GM12878 (cell line): ENCODE measurements around the gene PROCA1. TPM values are rescaled to one million over a fixed set of nuclear protein-coding genes. Genes with fewer than 3 reads are reported as not detected.

Experiments
- ATAC-seq: fragments of 200-7000 bp; cut with Tn5 transposase; 3 replicates; pipeline ENCODE4 v1.9.1; 2020; ENCODE audit warnings: mild to moderate bottlenecking, moderate library complexity
- BruUV-seq: library from RNA; stranded (reverse); fragments of 400-500 nt; replicated peaks from 2 replicates; lab custom pipeline; 2021; lab: Mats Ljungman, UMichigan
- CTCF ChIA-PET: fragments of 300-600 bp; sonication (Branson Sonifier 250); formaldehyde crosslinking; extraction: SDS; loops from one replicate; lab custom pipeline; 2021; ENCODE audit warnings: inconsistent platforms; lab: Yijun Ruan, JAX
- POLR2A ChIA-PET: fragments of 350-600 bp; formaldehyde crosslinking; extraction: SDS; loops from one replicate; lab custom pipeline; 2021; ENCODE audit warnings: inconsistent platforms; lab: Charles Lee
- RAD21 ChIA-PET: fragments of 300-600 bp; sonication (Branson Sonifier 250); formaldehyde crosslinking; loops from one replicate; lab custom pipeline; 2023; ENCODE audit warnings: antibody characterized with exemption; ENCODE audit not compliant: unreplicated experiment; lab: Charles Lee
- SMC1A ChIA-PET: fragments of 300-600 bp; sonication (Branson Sonifier 250); formaldehyde crosslinking; loops from one replicate; lab custom pipeline; 2023; ENCODE audit not compliant: unreplicated experiment, uncharacterized antibody; lab: Charles Lee
- DNase-seq: peaks from one replicate; pipeline ENCODE4 v3.0.0-alpha.2; 2011; ENCODE audit warnings: low read depth, low spot score
- FAIRE-seq: peaks from 3 replicates; lab custom pipeline; 2011; peaks lifted over from hg19 to GRCh38; lab: Jason Lieb, UNC
- H2AFZ ChIP-seq: 2 replicates; pipeline ENCODE4 v1.6.0; 2011; ENCODE audit warnings: low read depth, low read length, control low read depth; ENCODE audit not compliant: control insufficient read depth
- H3K27ac ChIP-seq: 2 replicates; pipeline ENCODE4 v1.5.1; 2011; ENCODE audit warnings: control low read depth; ENCODE audit not compliant: control insufficient read depth, insufficient read depth
- H3K27me3 ChIP-seq, 2 experiments: replicated peaks in 1 of 2; 2 replicates each; pipeline versions ENCODE4 v1.6.0 to v1.6.1; 2011; ENCODE audit warnings: low read length in 1 of 2; ENCODE audit not compliant: control insufficient read depth in 2 of 2, insufficient read depth in 2 of 2
- H3K36me3 ChIP-seq, 2 experiments: 2 replicates each; pipeline ENCODE4 v1.5.1; 2011; ENCODE audit warnings: low read length in 1 of 2; ENCODE audit not compliant: control insufficient read depth in 2 of 2, insufficient read depth in 2 of 2
- H3K4me1 ChIP-seq: 2 replicates; pipeline ENCODE4 v1.6.1; 2011; ENCODE audit warnings: mild to moderate bottlenecking, low read length, moderate library complexity, mixed read lengths; ENCODE audit not compliant: control insufficient read depth, insufficient read depth
- H3K4me2 ChIP-seq: 2 replicates; pipeline ENCODE4 v1.6.0; 2011; ENCODE audit warnings: control low read depth; ENCODE audit not compliant: control insufficient read depth, insufficient read depth
- H3K4me3 ChIP-seq: fragments of 200-600 bp; sonication (generic); 2 replicates; pipeline ENCODE4 v1.5.1; 2016
- H3K79me2 ChIP-seq: 2 replicates; pipeline ENCODE4 v1.6.0; 2011; ENCODE audit warnings: low read length; ENCODE audit not compliant: control insufficient read depth, insufficient read depth
- H3K9ac ChIP-seq: 2 replicates; pipeline ENCODE4 v1.8.0; 2011; ENCODE audit warnings: low read length, control low read depth, mixed read lengths; ENCODE audit not compliant: control insufficient read depth, insufficient read depth
- H3K9me3 ChIP-seq: replicated peaks from 3 replicates; pipeline ENCODE4 v1.5.1; 2011; ENCODE audit warnings: mild to moderate bottlenecking, low read length; ENCODE audit not compliant: control insufficient read depth, insufficient read depth
- H4K20me1 ChIP-seq: 2 replicates; pipeline ENCODE4 v1.6.0; 2011; ENCODE audit not compliant: control insufficient read depth, insufficient read depth
- EED ChIP-seq: sonication (generic); IDR thresholded peaks from 2 replicates; pipeline ENCODE4 v1.6.1; 2016; ENCODE audit warnings: antibody characterized with exemption, low read depth
- HDAC6 ChIP-seq: fragments of 200-600 bp; sonication (generic); IDR thresholded peaks from one replicate; pipeline ENCODE4 v1.8.0; 2017; ENCODE audit warnings: antibody characterized with exemption; ENCODE audit not compliant: unreplicated experiment
- MTA2 ChIP-seq: fragments of 450-650 bp; IDR thresholded peaks from 2 replicates; pipeline ENCODE4 v1.6.1; 2016; ENCODE audit warnings: low read depth, mild to moderate bottlenecking, moderate library complexity
- MYC ChIP-seq: IDR thresholded peaks from 2 replicates; pipeline ENCODE4 v1.6.1; 2011; ENCODE audit warnings: mild to moderate bottlenecking, low read length, moderate library complexity, inconsistent platforms; ENCODE audit not compliant: insufficient read depth, insufficient replicate concordance, insufficient read length, severe bottlenecking
- NRF1 ChIP-seq: conservative IDR thresholded peaks from 2 replicates; pipeline ENCODE4 v1.6.1; 2011; ENCODE audit warnings: mild to moderate bottlenecking, low read depth, low read length, improper control_type of control experiment
- POLR2A ChIP-seq: IDR thresholded peaks from 2 replicates; pipeline ENCODE4 v1.6.1; 2011; ENCODE audit warnings: low read depth, mild to moderate bottlenecking, low read length
- RUNX3 ChIP-seq: IDR thresholded peaks from 2 replicates; pipeline ENCODE4 v1.6.1; 2012; ENCODE audit warnings: low read length, inconsistent platforms
- WGBS: methylation state at CpG from one replicate; pipeline ENCODE4 v1.1.6; 2016; ENCODE audit warnings: low lambda C conversion rate; ENCODE audit not compliant: insufficient replicate concordance, insufficient coverage; ENCODE audit errors: missing lambda C conversion rate; 5-methylcytosine and 5-hydroxymethylcytosine counted together
- in situ Hi-C: fragments of 300-500 bp; cut with MboI; formaldehyde crosslinking; loops from 9 replicates; pipeline ENCODE4 v1.14.3; 2018; ENCODE audit warnings: mixed read lengths
- intact Hi-C: fragments of 100-400 bp; cut with micrococcal nuclease; formaldehyde crosslinking; loops from one replicate; pipeline ENCODE4 v1.14.2; 2022; ENCODE audit not compliant: unreplicated experiment
- polyA plus RNA-seq, 11 experiments: library from polyadenylated mRNA; depleted of rRNA in 4 of 11; unstranded in 6 of 11; stranded (reverse) in 5 of 11; fragments of >200 nt; fragmentation: Nextera tagmentation in 4 of 11; fragmentation: Illumina TruSeq in 1 of 11; extraction: Ambion mirVana in 4 of 11; extraction: Trizol in 1 of 11; gene quantifications; 1 replicate in 1 of 11; 2 replicates in 10 of 11; pipeline versions ENCODE4 v1.2.1 to v1.2.3, GENCODE V29; 2011 to 2016; ENCODE audit warnings: inconsistent platforms in 2 of 11, missing spikeins in 2 of 11, low read depth in 1 of 11
- total RNA-seq, 4 experiments: library from RNA; depleted of rRNA in 3 of 4; stranded (reverse); fragments of >200 nt in 3 of 4; fragmentation: Illumina TruSeq in 1 of 4; extraction: Trizol in 1 of 4; gene quantifications; 2 replicates each; pipeline versions ENCODE4 v1.2.1 to v1.2.3, GENCODE V29; 2013 to 2021
- TF ChIP-seq, protein P1 (sequence below): IDR thresholded peaks from 2 replicates; pipeline ENCODE4 v1.6.1; 2012; ENCODE audit warnings: low read depth, low read length, improper control_type of control experiment

The PROCA1 gene
- total and polyA plus RNA-seq, 10 of the 15 experiments (the other 5 are each of a cell fraction or from before 2014, with no cell fraction given) = 0.35 to 4.8 (median 1.4) TPM

GRCh38 chr17:28718333-28719020 lies 6.8 kb upstream of the PROCA1 start:
- ChIA-PET POLR2A (interaction anchor here (1.9 to 17.2 kb wide), 4 partner anchors 7 to 233 kb away, joined by 13 to 485 read pairs (median 27); partner anchors contain the start of genes PHF12, PROCA1, SDF2 and SUPT6H), CTCF (interaction anchor here (1.1 to 2.1 kb wide), 2 partner anchors 45 to 185 kb away, joined by 3 to 12 read pairs; partner anchors contain the start of gene DHRS13), SMC1A (interaction anchor here (1.1 to 1.4 kb wide), 2 partner anchors 9 to 218 kb away, joined by 3 to 6 read pairs; no protein-coding TSS in a partner anchor), RAD21 (no interaction called here)
- H3K27ac ChIP-seq = peak overlapping the region; percentile 39
- H3K4me3 ChIP-seq = peak overlapping the region; percentile 55
- H3K4me1 ChIP-seq = peaks cover 12% of the 10 kb centered on the region
- H4K20me1 ChIP-seq = no peaks in the 10 kb centered on the region
- H2AFZ ChIP-seq = peak overlapping the region; percentile 62
- in situ Hi-C loops = no loop called here
- DNase-seq (no peak), ATAC-seq (no peak), FAIRE-seq (no peak)
- TF ChIP-seq POLR2A = no peak
- TF ChIP-seq EED = peak; percentile 23; the same call in 1 of the 2 replicates
- no peak for TF ChIP-seq HDAC6
- no peak for TF ChIP-seq MTA2
- TF ChIP-seq, protein P1, sequence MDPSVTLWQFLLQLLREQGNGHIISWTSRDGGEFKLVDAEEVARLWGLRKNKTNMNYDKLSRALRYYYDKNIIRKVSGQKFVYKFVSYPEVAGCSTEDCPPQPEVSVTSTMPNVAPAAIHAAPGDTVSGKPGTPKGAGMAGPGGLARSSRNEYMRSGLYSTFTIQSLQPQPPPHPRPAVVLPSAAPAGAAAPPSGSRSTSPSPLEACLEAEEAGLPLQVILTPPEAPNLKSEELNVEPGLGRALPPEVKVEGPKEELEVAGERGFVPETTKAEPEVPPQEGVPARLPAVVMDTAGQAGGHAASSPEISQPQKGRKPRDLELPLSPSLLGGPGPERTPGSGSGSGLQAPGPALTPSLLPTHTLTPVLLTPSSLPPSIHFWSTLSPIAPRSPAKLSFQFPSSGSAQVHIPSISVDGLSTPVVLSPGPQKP = no peak
- TF ChIP-seq MYC = no peak
- no peak for TF ChIP-seq NRF1
- no peak for TF ChIP-seq RUNX3
- intact Hi-C loops = loop anchor here (5.0 to 10.0 kb wide), 2 partner anchors 56 to 164 kb away; partner anchors contain the start of genes SDF2, SUPT6H and UNC119
- no TSS peak for BruUV-seq
- no peaks in the 10 kb centered on the region for H3K27me3 ChIP-seq
- H3K9me3 ChIP-seq = no peaks in the 10 kb centered on the region
- peaks cover 39% of the 10 kb centered on the region for H3K79me2 ChIP-seq
- peak overlapping the region; percentile 56 for H3K9ac ChIP-seq
- H3K4me2 ChIP-seq = peak overlapping the region; percentile 83
- 59% methylated on average over 18 of the region's 18 CpGs for WGBS
- peaks cover 12% of the 10 kb centered on the region in 2 experiments; a peak in 3 of 4 replicates for H3K36me3 ChIP-seq
